Adipose tissue (tissue), 3 donors: ENCODE results near the gene ATP11C. TPM values are rescaled to one million over a fixed set of nuclear protein-coding genes. Genes with fewer than 3 reads are reported as not detected.

Source experiments
- H3K27ac ChIP-seq: one replicate; pipeline ENCODE4 v1.5.1; 2013; ENCODE audit warnings: low read depth, low read length
- WGBS, 3 donors: extraction: QIAGEN DNeasy Blood & Tissue Kit; methylation state at CpG; one replicate each; pipeline ENCODE4 v1.1.7; 2013; 5-methylcytosine and 5-hydroxymethylcytosine counted together
- polyA plus RNA-seq, 3 donors: library from polyadenylated mRNA; stranded (reverse); fragments of 200-250 nt; gene quantifications; one replicate each; pipeline ENCODE4 v1.2.3, GENCODE V29; 2013
- donor health status: healthy with polysubstance abuse.
- donor health status: Bipolar disorder and iron deficiency.
- donor health status: healthy.

The ATP11C gene
- polyA plus RNA-seq, 3 donors, result 3.7 to 13.0 (median 8.4) TPM

DNA sequence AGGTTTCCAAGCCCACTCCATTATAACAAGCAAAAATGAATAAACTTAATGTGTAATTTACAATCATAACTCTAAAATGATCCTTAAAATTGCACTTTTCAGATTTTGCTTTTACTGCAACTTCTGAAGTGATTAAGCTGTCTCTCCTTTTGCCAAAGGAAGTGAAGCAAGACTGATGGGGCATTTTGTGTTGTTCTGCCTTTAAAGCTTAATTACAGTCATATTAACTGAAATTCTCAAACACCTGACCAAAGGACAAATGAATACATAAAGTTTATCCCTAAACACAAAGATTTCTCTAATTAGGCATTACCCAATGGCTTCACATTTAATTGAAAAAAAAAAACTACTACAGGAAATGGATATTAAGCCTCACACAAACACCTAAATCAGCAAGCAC is 101.8 kb downstream of the ATP11C start:
- no peak overlapping the region for H3K27ac ChIP-seq

DNA sequence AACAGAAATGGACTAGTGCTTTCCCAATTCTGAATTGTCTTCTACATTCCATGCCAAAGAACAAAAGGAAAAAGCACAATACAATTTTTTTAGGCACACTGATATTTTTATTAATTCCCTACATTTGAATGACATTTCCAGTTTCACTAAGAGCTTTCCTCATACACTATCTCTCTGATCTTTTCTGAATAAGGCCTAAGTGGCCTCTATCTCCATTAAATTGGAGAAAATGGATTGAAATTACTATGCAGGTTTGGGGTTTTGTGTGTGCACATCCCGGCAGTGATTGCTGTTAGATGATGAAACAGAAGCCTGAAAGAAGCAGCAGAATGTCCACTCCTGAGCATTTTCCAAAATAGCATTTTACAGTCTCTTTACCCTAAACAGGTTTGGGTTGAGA is 104.0 kb downstream of the ATP11C start:
- no peak overlapping the region for H3K27ac ChIP-seq
- WGBS, 3 donors, result 74 to 88% (median 79%) methylated on average over 1 of the region's 1 CpG

GRCh38 chrX:139828033-139828432 is 104.8 kb downstream of the ATP11C start:
- H3K27ac ChIP-seq, result no peak overlapping the region
- WGBS, 3 donors, result 21 to 68% (median 59%) methylated on average over 1 of the region's 1 CpG

DNA sequence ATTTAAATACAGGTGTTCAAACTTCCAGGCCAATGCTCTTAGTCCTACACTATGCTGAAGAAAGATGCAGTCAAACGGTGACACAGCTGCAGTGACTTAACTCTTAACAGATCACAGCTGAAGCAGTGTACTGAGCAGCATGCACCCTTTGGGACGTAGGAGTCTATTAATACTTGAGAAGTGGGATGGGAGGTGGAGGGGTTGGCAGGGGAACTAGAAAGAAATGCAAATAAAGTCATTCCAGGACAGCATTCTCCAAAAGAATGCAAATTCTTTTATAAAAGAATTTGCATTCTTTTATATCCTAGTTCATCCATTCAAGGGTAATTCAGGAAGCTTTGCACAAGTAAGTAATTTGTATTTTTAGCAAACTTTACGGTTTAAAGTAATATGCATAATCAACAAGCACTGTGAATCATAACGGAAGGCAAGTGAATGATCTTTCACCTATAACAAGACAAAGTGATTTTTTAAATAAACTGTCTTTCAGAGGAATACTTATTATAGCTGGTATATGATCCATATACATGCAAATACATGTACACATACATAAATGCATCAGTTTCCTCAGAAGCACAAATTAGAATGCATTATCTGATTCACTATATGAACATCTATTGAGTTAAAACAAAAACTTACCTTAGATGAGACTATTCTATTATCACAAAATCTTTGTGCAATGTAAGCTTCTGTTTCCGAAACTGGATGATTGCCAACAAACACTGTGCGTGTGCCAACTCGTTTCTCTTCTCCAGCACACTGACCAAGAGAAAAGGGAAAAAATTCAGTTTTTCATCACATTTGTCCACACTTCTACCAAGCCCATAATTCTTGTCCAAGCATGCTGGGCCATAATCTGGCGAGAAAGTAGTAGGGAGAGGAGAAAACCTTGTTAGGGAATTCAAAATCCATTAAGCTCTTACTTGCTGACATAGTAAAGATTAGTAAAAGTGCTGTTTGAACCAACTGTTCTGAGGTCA is 106.5 kb downstream of the ATP11C start:
- WGBS, 3 donors, result 41 to 52% (median 43%) methylated on average over 8 of the region's 8 CpGs
- no peak overlapping the region for H3K27ac ChIP-seq

- WGBS, 3 donors, result 72 to 88% (median 85%) methylated on average over 3 of the region's 3 CpGs
- H3K27ac ChIP-seq, result no peak overlapping the region
These were observed 107.2 kb downstream of the ATP11C start for GRCh38 chrX:139825618-139826017.

DNA sequence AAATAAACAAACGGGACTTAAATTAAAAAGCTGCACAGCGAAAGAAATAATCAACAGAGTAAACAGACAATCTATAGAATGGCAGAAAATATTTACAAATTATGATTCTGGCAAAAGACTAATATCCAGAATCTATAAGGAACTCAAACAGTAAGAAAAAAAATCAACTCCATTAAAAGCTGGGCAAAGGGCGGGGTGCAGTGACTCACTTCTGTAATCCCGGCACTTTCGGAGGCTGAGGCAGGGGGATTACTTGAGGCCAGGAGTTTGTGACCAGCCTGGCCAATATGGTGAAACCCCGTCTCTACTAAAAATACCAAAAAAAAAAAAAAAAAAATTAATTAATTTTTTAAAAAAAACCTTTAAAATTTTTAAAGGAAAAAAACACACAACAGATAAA is 109.0 kb downstream of the ATP11C start:
- 72 to 86% (median 84%) methylated on average over 6 of the region's 6 CpGs for WGBS, 3 donors

GRCh38 chrX:139820358-139820984 is 112.4 kb downstream of the ATP11C start:
- 94 to 98% (median 96%) methylated on average over 7 of the region's 7 CpGs for WGBS, 3 donors

More for the DNA sequence above, 109.0 kb downstream of the ATP11C start:
- H3K27ac ChIP-seq, result no peak overlapping the region

DNA sequence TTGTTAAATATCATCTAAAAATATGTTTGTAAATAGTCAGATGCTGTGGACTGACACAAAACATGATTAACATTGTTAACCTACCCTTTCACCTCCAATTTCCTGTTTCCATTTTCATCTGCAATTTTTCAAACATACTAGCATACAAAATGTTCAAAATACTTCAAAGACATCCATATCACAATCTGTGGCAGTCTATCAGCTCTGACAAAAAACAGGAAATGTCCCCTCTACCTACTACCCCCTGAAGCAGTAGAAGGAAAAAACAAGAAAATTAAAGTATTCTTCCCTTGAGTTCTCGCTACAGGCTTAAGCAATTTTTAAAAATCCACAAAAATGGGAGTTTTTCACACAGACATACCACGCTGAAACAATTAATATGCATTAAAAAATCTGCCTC is 116.6 kb downstream of the ATP11C start:
- no peak overlapping the region for H3K27ac ChIP-seq
- WGBS, 3 donors, result 69 to 98% (median 89%) methylated on average over 2 of the region's 2 CpGs

More at GRCh38 chrX:139820358-139820984, 112.4 kb downstream of the ATP11C start:
- no peak overlapping the region for H3K27ac ChIP-seq

DNA sequence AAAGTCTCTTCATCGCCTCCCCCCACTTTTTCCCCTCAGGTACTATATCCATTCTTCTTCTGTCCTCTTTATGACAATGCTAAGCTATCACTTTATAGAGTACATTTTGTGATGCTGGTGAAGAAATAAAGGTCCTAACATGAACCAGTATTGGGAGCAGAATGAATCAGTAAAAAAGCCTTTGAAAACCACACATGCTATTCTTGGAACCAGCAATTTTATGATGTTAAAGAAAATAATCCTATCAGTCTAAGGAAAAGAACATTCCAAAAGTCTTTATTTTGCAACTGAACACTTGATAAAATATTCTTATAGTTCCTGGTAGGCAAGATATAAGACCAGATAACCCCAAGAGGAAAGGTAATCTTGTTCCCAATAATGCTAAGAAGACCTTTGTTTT is 117.1 kb downstream of the ATP11C start:
- no peak overlapping the region for H3K27ac ChIP-seq
- WGBS, 3 donors, result 77 to 100% (median 100%) methylated on average over 1 of the region's 1 CpG

DNA sequence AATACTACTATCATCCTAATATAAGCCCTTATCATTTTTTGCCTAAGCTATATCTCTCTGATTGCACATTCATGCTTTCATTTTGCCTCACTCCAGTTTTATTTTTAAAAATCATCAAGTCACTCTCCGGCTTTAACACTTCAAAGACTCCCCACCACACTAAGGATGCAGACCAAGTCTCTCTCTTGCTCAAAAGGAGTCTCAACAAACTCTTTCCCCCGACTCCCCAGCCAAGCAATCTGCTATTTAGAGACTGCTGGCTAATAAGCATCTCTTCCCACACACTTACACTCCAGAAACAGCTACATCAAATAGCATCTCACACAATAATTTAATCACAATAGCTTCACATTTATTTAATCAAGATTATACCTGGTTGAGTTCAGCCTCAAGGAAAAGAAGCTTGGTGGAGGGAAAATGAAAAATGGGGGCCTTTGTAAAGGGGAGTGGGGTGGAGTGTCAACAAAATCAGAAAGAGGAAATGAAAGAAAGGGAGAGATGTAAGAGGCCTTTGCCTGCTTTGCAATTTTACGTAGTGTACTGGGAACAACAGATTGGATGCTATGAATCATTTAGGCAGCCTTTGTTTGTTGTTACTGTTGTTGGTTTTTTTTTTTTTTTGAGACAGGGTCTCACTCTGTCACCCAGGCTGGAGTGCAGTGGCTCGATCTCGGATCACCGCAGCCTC is 120.8 kb downstream of the ATP11C start:
- H3K27ac ChIP-seq, result no peak overlapping the region
- WGBS, 3 donors, result 88 to 93% (median 91%) methylated on average over 6 of the region's 6 CpGs

DNA sequence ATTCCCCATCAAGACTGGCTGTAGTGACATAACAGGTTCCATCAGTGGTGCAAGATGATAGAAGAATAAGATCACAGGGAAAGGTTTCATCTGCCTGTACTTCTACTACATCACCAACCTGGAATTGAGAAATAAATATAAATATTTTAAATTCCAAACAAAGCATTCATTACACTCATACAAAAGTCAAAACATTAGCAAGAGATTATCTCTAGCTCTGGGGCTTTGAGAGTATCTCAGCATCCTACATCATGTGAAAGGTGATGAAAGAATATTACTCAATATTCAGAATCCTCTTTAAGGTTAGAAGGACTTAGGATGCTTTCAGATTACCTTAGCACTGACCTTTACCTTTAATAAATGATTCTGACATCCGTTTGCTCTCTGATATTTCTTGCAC is 128.4 kb downstream of the ATP11C start:
- no peak overlapping the region for H3K27ac ChIP-seq
- 67 to 92% (median 86%) methylated on average over 1 of the region's 1 CpG for WGBS, 3 donors

GRCh38 chrX:139803224-139803623 is 129.6 kb downstream of the ATP11C start:
- 55 to 72% (median 56%) methylated on average over 2 of the region's 2 CpGs for WGBS, 3 donors
- no peak overlapping the region for H3K27ac ChIP-seq

- WGBS, 3 donors, result 90 to 97% (median 94%) methylated on average over 4 of the region's 4 CpGs
These were observed 130.8 kb downstream of the ATP11C start for GRCh38 chrX:139802048-139802447.

DNA sequence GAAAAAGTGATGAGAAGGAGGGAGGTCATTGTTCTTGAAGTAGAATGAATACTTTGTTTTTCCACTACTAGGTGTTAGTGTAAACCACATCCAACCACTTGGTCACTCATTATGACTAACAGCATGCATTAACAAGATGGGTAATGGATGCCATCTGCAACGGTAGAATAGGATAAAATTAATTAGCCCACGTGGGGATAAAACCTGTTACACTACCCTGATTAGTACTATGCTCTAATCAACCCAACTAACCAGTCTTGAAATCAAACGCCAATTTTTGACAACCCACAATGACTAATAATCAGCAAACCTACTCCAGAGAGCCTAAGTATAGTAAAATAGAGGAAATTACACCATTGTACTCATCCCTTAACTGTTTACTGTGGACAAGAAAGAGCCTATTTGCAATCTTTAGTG is 131.4 kb downstream of the ATP11C start:
- no peak overlapping the region for H3K27ac ChIP-seq
- 65 to 90% (median 86%) methylated on average over 3 of the region's 3 CpGs for WGBS, 3 donors

More at GRCh38 chrX:139802048-139802447, 130.8 kb downstream of the ATP11C start:
- H3K27ac ChIP-seq, result no peak overlapping the region

GRCh38 chrX:139798701-139799100 is 134.2 kb downstream of the ATP11C start:
- 94 to 99% (median 97%) methylated on average over 4 of the region's 4 CpGs for WGBS, 3 donors
- no peak overlapping the region for H3K27ac ChIP-seq

GRCh38 chrX:139795196-139795595 is 137.7 kb downstream of the ATP11C start:
- no peak overlapping the region for H3K27ac ChIP-seq
- 69 to 97% (median 92%) methylated on average over 1 of the region's 1 CpG for WGBS, 3 donors

DNA sequence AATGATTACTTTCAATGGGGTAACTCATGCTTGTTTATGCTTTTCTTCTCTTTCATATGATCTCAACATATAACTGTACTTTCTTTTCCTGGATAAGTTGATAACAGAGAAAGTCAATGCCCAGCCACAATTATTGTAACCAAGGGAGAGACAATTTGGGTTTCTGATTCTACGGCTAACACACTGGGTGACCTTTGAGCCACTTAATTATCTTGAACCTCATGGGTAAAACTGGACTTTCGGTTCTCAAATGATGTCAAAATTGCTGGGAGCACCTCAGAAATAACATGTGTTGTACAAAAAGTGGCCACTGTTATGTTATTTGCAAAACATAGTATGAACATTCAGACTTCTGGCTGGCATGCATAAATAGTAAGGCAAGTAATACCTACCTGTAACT is 145.3 kb downstream of the ATP11C start:
- H3K27ac ChIP-seq, result no peak overlapping the region
- 76 to 97% (median 96%) methylated on average over 2 of the region's 2 CpGs for WGBS, 3 donors

DNA sequence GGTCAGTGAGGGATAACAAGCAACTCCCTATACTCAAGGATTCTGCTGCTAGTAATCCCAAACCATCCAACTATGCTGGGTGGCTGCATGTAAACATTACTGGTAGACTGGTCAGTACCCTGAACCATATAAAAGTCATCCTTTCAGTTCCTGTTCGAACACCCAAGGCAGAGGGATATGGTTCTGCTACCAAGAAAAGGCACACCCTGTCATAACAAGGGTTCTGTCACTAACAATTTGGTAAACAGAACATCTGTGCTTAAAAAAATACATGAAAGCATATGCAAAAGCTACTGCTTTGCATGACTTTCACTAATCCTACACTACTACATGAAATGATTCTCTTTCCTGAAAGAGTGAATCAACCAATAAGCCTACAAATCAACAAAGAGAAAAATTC is 148.0 kb downstream of the ATP11C start:
- 69 to 96% (median 80%) methylated on average over 1 of the region's 1 CpG for WGBS, 3 donors
- H3K27ac ChIP-seq, result no peak overlapping the region

- no peak overlapping the region for H3K27ac ChIP-seq
- WGBS, 3 donors, result 68 to 89% (median 82%) methylated on average over 1 of the region's 1 CpG
These were observed 148.9 kb downstream of the ATP11C start for GRCh38 chrX:139783959-139784358.
